Measurements from ENCODE around the gene BCL2. TPM values are rescaled to one million over a fixed set of nuclear protein-coding genes. Genes with fewer than 3 reads are reported as not detected.

Gene BCL2
- total RNA-seq, 1 donor from 2014 or later = 4.9 TPM

DNA sequence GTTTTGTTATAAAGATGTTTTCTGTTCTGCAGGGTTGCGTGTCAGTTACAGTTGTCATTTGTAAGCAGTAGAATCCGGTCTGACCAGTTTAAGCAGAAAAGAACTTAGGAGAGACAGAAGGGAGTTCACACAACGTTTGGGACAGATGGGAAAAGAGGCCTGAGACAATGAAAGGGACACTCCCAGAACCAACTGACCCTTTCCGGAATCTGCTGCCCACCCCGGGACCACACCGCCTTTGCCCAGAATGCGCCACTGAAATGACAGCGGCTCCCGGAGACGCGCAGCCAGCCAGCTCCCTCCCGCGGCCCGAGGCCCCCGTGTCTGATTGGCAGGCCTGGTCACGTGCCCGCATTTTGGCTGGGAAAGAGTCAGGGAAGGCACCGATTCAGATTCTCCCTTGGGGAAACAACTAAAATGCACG lies 244.6 kb downstream of the BCL2 start:
- H3K36me3 ChIP-seq = no peaks in the 10 kb centered on the region
- no peaks in the 10 kb centered on the region for H3K79me2 ChIP-seq (ENCODE audit: low read depth)
- Mint-ChIP-seq H3K27me3 (ENCODE audit: insufficient read depth, low read depth) (peaks cover 2% of the 10 kb centered on the region), H3K27ac (no peak overlapping the region), H3K4me1 (peaks cover 5% of the 10 kb centered on the region), H3K9me3 (peaks cover 3% of the 10 kb centered on the region), H3K4me3 (peak overlapping the region; percentile 43), H3K36me3 (no peaks in the 10 kb centered on the region)
- no peaks in the 10 kb centered on the region for H3F3A ChIP-seq (ENCODE audit: low read depth)
- H2AFZ ChIP-seq (replicated peaks) = peak overlapping the region; percentile 86
- H3K4me1 ChIP-seq = peaks cover 3% of the 10 kb centered on the region
- no peak overlapping the region for H3K27ac ChIP-seq
- no peak overlapping the region for H3K9ac ChIP-seq
- no peaks in the 10 kb centered on the region for H3K9me3 ChIP-seq (ENCODE audit: low read depth)
- H3K4me3 ChIP-seq = peak overlapping the region; percentile 30
- peak; percentile 86 for DNase-seq (ENCODE audit: low spot score)
- H3K27me3 ChIP-seq = no peaks in the 10 kb centered on the region
- no peak for TF ChIP-seq EZH2phosphoT487 (IDR thresholded peaks at IDR 0.05)
- no peak for TF ChIP-seq CTCF (IDR thresholded peaks at IDR 0.05)
- no peak for TF ChIP-seq EZH2 (IDR thresholded peaks at IDR 0.05)
- peak overlapping the region; percentile 67 for H3K4me2 ChIP-seq
- no peaks in the 10 kb centered on the region for H4K20me1 ChIP-seq (ENCODE audit: low read depth)

DNA sequence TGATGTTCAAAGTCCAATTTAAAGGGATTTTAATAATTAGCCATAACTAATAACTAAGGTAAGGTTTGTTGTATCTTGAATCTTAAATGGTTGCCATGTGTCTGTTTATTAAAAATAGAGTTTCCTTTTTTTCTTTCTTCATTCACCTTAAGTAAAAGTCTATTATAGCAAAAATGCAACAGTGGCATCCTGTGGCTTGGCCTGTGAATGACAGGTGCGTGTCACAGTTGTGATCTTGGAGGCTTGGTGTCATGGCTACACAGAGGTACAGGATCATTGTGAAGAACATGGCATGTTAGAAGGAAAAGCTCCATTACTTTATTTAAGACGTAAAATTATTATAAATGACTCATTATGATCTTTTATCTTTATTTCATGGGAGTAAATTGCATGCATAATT lies 246.1 kb downstream of the BCL2 start:
- no peaks in the 10 kb centered on the region for H4K20me1 ChIP-seq (ENCODE audit: low read depth)
- no peak overlapping the region for H3K4me3 ChIP-seq
- H3K79me2 ChIP-seq (ENCODE audit: low read depth) = no peaks in the 10 kb centered on the region
- Mint-ChIP-seq H3K27me3 (ENCODE audit: insufficient read depth, low read depth) (peaks cover 2% of the 10 kb centered on the region), H3K36me3 (no peaks in the 10 kb centered on the region), H3K27ac (no peak overlapping the region), H3K4me3 (no peak overlapping the region), H3K9me3 (no peaks in the 10 kb centered on the region), H3K4me1 (peaks cover 5% of the 10 kb centered on the region)
- no peak overlapping the region for H3K4me2 ChIP-seq
- H3F3A ChIP-seq (ENCODE audit: low read depth) = no peaks in the 10 kb centered on the region
- DNase-seq (ENCODE audit: low spot score) = no peak
- no peak overlapping the region for H2AFZ ChIP-seq (replicated peaks)
- H3K9me3 ChIP-seq (ENCODE audit: low read depth) = no peaks in the 10 kb centered on the region
- peaks cover 3% of the 10 kb centered on the region for H3K4me1 ChIP-seq
- no peak overlapping the region for H3K9ac ChIP-seq
- H3K36me3 ChIP-seq = no peaks in the 10 kb centered on the region
- H3K27ac ChIP-seq = no peak overlapping the region
- H3K27me3 ChIP-seq = no peaks in the 10 kb centered on the region
- TF ChIP-seq EZH2phosphoT487 (IDR thresholded peaks at IDR 0.05) (no peak), CTCF (IDR thresholded peaks at IDR 0.05) (no peak), EZH2 (IDR thresholded peaks at IDR 0.05) (no peak)

Small RNAs within 50 kb of the gene (small RNA-seq; reads per million reads assigned to genes)
- not detected for gene AC022726.1

Other genes starting within 250 kb of the BCL2 start
- 20.6 and 21.2 TPM in 2 replicates for gene KDSR, start 47.4 kb upstream of the BCL2 start, total RNA-seq (ENCODE audit: low replicate concordance)
- 25.4 and 42.2 TPM in 2 replicates for gene VPS4B, start 102.7 kb upstream of the BCL2 start, total RNA-seq (ENCODE audit: low replicate concordance)
- 0.09 TPM in 1 of 2 replicates, not detected in the other for gene SERPINB5, start 157.2 kb upstream of the BCL2 start, total RNA-seq (ENCODE audit: low replicate concordance)
- gene SERPINB12, start 222.6 kb upstream of the BCL2 start, total RNA-seq (ENCODE audit: low replicate concordance) = not detected in 2 replicates